ENCODE measurements around the gene DLL1.

DNA sequence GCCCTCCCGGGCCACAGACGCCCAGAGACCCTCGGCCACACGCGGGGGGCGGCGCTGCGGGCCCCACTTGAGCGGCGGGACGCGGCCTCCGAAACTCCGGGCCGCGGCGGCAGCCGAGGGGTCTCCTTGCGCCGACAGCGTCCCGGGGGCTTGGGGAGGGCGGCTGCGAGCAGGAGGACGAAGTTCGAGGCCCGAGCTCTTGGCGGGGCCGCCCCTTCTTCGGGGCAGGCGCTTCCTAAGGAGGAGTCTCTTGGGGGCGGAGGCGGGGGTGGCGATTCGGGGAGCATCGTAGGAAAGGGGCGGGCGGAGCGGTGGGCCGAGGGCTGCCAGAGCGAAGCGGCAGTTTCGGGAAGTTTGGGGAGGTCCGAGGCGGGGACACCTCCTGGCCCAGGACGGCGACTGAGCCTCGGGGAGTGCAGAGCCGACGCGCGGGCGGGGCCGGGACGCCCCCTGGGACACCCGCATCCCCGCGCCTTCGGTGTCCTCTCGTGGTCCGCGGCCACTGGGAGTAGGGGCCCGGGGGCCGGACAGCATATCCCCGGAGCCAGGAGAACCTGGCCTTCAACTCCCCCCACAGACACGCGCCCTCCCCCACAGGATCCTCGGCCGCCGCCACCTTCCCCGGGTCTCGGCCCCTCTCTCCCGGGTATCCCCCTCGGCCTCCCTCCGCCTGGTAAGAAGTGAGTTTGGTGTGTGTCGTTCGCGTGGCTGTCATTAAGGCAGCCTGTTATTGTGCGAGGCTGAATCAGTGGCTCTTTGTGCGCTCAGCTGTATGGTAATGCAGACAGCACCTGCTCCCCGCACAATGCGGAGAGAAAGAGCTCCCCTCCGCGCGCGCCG is 613 bp upstream of the DLL1 start:
- no peak for TF ChIP-seq ZNF445 (CRISPR knock-in tag; IDR thresholded peaks at IDR 0.05; ENCODE audit: low read depth)
- no peak for TF ChIP-seq TBL1XR1 (IDR thresholded peaks at IDR 0.05; ENCODE audit: low read length in 2 of 2)
- TF ChIP-seq, protein P1, sequence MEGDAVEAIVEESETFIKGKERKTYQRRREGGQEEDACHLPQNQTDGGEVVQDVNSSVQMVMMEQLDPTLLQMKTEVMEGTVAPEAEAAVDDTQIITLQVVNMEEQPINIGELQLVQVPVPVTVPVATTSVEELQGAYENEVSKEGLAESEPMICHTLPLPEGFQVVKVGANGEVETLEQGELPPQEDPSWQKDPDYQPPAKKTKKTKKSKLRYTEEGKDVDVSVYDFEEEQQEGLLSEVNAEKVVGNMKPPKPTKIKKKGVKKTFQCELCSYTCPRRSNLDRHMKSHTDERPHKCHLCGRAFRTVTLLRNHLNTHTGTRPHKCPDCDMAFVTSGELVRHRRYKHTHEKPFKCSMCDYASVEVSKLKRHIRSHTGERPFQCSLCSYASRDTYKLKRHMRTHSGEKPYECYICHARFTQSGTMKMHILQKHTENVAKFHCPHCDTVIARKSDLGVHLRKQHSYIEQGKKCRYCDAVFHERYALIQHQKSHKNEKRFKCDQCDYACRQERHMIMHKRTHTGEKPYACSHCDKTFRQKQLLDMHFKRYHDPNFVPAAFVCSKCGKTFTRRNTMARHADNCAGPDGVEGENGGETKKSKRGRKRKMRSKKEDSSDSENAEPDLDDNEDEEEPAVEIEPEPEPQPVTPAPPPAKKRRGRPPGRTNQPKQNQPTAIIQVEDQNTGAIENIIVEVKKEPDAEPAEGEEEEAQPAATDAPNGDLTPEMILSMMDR (IDR thresholded peaks at IDR 0.05 in 2 of 3, conservative IDR thresholded peaks at IDR 0.05 in 1 of 3; ENCODE audit: insufficient read depth in 2 of 3, low read depth in 1 of 3, low read length in 3 of 3): no peak
- TF ChIP-seq, protein P2, sequence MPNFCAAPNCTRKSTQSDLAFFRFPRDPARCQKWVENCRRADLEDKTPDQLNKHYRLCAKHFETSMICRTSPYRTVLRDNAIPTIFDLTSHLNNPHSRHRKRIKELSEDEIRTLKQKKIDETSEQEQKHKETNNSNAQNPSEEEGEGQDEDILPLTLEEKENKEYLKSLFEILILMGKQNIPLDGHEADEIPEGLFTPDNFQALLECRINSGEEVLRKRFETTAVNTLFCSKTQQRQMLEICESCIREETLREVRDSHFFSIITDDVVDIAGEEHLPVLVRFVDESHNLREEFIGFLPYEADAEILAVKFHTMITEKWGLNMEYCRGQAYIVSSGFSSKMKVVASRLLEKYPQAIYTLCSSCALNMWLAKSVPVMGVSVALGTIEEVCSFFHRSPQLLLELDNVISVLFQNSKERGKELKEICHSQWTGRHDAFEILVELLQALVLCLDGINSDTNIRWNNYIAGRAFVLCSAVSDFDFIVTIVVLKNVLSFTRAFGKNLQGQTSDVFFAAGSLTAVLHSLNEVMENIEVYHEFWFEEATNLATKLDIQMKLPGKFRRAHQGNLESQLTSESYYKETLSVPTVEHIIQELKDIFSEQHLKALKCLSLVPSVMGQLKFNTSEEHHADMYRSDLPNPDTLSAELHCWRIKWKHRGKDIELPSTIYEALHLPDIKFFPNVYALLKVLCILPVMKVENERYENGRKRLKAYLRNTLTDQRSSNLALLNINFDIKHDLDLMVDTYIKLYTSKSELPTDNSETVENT (CRISPR knock-in tag; IDR thresholded peaks at IDR 0.05): no peak
- TF ChIP-seq NFATC3 (IDR thresholded peaks at IDR 0.05): no peak
- TF ChIP-seq POLR2AphosphoS2 (IDR thresholded peaks at IDR 0.05; ENCODE audit: low read length): no peak
- TF ChIP-seq EZH2 (IDR thresholded peaks at IDR 0.05; ENCODE audit: borderline replicate concordance, low read depth, low read length): no peak
- TF ChIP-seq PHF8 (IDR thresholded peaks at IDR 0.05; ENCODE audit: borderline replicate concordance, low read length): no peak
- no peak for TF ChIP-seq JUN (IDR thresholded peaks at IDR 0.05; ENCODE audit: borderline replicate concordance, low read depth, low read length)
- TF ChIP-seq JUN (CRISPR knock-in tag; IDR thresholded peaks at IDR 0.05; ENCODE audit: borderline replicate concordance): no peak
- no peak for TF ChIP-seq ZNF324 (CRISPR knock-in tag; IDR thresholded peaks at IDR 0.05)
